ENCODE measurements around the gene STK4.
"Not testable (repeated sequence)": the region's sequence is repeated elsewhere in the genome, so short reads cannot be mapped to it uniquely, and the experiment has no call there.

Gene STK4

GRCh38 chr20:45051204-45052060 is 85.1 kb downstream of the STK4 start:
- DNase-seq (ENCODE audit: extremely low read depth in 1 of 2, low read depth in 1 of 2): no peak

- no peak for DNase-seq (ENCODE audit: extremely low read depth in 1 of 2, low read depth in 1 of 2)
Observed at GRCh38 chr20:45052698-45053429, 86.6 kb downstream of the STK4 start.

- no peak for DNase-seq (ENCODE audit: extremely low read depth in 1 of 2, low read depth in 1 of 2)
Observed at GRCh38 chr20:45053430-45054351, 87.4 kb downstream of the STK4 start.

GRCh38 chr20:45055056-45055455 is 88.7 kb downstream of the STK4 start:
- no peak for DNase-seq (ENCODE audit: extremely low read depth in 1 of 2, low read depth in 1 of 2)

- DNase-seq (ENCODE audit: extremely low read depth in 1 of 2, low read depth in 1 of 2): no peak
Observed at GRCh38 chr20:45056473-45057173, 90.3 kb downstream of the STK4 start.

GRCh38 chr20:45058168-45058850 is 92.0 kb downstream of the STK4 start:
- no peak for DNase-seq (ENCODE audit: extremely low read depth in 1 of 2, low read depth in 1 of 2)

- DNase-seq (ENCODE audit: extremely low read depth in 1 of 2, low read depth in 1 of 2): no peak
Observed at GRCh38 chr20:45059022-45059728, 92.9 kb downstream of the STK4 start.

- DNase-seq (ENCODE audit: extremely low read depth in 1 of 2, low read depth in 1 of 2): no peak
Observed at GRCh38 chr20:45060294-45060693, 94.0 kb downstream of the STK4 start.

- DNase-seq (ENCODE audit: extremely low read depth in 1 of 2, low read depth in 1 of 2): no peak
Observed at GRCh38 chr20:45061244-45061643, 94.9 kb downstream of the STK4 start.

GRCh38 chr20:45063107-45063506 is 96.8 kb downstream of the STK4 start:
- not testable (repeated sequence) for DNase-seq (ENCODE audit: extremely low read depth in 1 of 2, low read depth in 1 of 2)

- no peak for DNase-seq (ENCODE audit: extremely low read depth in 1 of 2, low read depth in 1 of 2)
Observed at GRCh38 chr20:45064812-45065211, 98.5 kb downstream of the STK4 start.

- no peak for DNase-seq (ENCODE audit: extremely low read depth in 1 of 2, low read depth in 1 of 2)
Observed at GRCh38 chr20:45066372-45066771, 100.1 kb downstream of the STK4 start.

- no peak for DNase-seq (ENCODE audit: extremely low read depth in 1 of 2, low read depth in 1 of 2)
Observed at GRCh38 chr20:45067087-45067486, 100.8 kb downstream of the STK4 start.

GRCh38 chr20:45067558-45067957 is 101.2 kb downstream of the STK4 start:
- no peak for DNase-seq (ENCODE audit: extremely low read depth in 1 of 2, low read depth in 1 of 2)

GRCh38 chr20:45069261-45069660 is 102.9 kb downstream of the STK4 start:
- no peak for DNase-seq (ENCODE audit: extremely low read depth in 1 of 2, low read depth in 1 of 2)

GRCh38 chr20:45070932-45071632 is 104.8 kb downstream of the STK4 start:
- no peak for DNase-seq (ENCODE audit: extremely low read depth in 1 of 2, low read depth in 1 of 2)

GRCh38 chr20:45072066-45072465 is 105.8 kb downstream of the STK4 start:
- no peak for DNase-seq (ENCODE audit: extremely low read depth in 1 of 2, low read depth in 1 of 2)

GRCh38 chr20:45073221-45073620 is 106.9 kb downstream of the STK4 start:
- DNase-seq (ENCODE audit: extremely low read depth in 1 of 2, low read depth in 1 of 2): no peak

- DNase-seq (ENCODE audit: extremely low read depth in 1 of 2, low read depth in 1 of 2): no peak
Observed at GRCh38 chr20:45077559-45077958, 111.2 kb downstream of the STK4 start.

All from stimulated activated CD8-positive, alpha-beta memory T cell treated with anti-CD3 and anti-CD28 coated beads, Interleukin-7, amount 100 ng/mL, for 48 hours (primary cell).